ELF-1 (cell line): ENCODE results near the gene RNF187.

ENCODE experiments used
- DNase-seq: peaks from one replicate; pipeline ENCODE4 v3.0.0-alpha.2; 2016; ENCODE audit warnings: low read depth, low spot score

Gene RNF187

DNA sequence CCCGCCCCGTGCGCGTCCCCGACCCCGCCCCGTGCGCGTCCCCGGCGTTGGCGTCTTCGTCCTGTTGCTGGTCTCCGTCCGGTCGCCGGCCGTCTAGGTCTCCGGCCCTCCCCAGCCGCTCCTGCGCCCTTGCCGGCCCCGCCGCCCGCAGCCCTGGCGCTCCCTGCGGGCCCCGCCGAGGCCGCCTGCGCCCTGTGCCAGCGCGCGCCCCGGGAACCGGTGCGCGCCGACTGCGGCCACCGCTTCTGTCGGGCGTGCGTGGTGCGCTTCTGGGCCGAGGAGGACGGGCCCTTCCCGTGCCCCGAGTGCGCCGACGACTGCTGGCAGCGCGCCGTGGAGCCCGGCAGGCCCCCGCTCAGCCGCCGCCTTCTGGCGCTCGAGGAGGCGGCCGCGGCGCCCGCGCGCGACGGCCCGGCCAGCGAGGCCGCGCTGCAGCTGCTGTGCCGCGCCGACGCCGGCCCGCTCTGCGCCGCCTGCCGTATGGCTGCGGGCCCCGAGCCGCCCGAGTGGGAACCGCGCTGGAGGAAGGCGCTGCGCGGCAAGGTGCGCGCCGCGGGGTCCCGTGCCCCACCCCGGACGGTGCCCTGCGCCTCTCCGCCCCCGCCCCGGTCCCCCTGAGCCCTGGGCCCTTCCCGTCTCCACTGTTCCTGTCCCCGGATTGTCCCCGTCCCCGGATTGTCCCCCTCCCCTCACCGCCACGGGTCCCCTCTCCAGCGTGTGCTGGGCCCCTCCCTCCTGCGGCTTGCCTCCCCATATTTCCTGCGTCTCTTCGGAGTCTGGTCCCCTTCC, at the start of gene RNF187:
Gene RNF187, plus strand, starts transcription at position 47 of the 789 bp plus-strand sequence.
- no peak for DNase-seq

DNA sequence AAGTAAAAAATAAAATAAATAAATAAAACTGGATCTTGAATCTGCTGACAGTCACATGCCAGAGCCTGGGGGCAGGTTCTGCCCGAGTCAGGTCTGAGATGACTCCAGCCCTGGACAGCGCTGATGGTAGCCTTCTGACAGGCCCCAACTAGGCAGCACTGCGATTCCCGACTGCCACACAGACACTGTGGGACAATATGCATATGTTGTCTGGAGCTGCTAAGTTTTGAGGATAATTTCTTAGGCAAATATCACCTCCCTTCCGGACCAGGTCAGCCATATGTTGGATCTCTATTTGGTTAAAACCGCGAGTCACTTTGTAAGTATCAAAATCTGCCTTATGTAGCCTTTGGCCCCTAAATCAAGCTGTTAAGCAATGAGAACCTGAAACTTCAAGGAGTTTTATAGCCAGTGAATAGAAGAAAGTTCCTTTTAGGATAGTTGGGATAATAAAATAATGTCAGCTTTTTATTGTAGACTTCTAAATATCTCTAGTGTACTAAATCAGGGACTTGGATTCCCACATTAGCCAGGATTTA, 49.7 kb upstream of the RNF187 start:
- DNase-seq, result no peak

DNA sequence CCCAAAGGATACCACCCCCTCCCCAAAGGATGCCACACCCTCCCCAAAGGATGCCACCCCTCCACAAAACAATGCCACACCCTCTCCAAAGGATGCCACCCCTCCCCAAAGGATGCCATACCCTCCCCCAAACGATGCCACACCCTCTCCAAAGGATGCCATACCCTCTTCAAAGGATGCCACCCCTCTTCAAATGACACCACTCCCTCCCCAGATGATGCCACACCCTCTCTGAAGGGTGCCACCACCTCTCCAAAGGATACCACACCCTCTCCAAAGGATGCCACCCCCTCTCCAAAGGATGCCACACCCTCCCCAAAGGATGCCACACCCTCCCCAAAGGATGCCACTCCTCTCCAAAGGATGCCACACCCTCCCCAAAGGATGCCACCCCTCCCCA, 48.9 kb upstream of the RNF187 start:
- no peak for DNase-seq

DNA sequence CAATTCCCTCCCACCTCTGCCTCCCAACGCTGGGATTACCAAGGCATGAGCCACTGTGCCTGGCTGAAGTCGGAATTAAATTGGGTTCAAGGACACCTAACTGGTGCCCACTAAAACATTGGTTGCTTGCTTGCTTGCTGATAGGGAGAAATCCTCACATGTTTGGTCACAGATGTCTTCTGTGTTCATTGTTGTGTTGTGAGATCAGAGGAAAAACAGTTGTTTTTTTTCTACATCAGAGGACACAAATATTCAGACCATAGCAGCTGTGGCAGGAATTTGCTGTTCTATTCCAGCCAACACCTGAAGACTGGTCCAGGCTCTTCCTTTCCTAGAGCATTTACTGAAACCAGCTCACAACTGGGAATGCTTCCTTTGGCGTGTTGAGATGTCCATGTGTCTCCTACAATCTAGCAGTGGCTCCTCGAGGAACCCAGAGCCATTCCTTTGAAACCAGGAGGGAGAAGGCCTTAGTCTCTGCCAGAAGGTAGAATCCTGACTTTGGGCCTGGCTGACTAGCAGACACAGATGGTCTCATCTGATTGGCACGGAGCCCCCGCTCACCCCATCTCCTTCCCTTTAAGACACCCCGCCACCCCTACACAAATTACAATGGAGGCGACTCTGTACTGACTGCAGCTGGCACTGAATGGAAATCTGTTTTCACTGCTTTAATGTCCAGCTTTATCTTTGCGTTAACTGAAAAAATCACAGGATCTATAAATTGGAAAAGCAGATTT, 46.3 kb upstream of the RNF187 start:
- DNase-seq, result no peak

DNA sequence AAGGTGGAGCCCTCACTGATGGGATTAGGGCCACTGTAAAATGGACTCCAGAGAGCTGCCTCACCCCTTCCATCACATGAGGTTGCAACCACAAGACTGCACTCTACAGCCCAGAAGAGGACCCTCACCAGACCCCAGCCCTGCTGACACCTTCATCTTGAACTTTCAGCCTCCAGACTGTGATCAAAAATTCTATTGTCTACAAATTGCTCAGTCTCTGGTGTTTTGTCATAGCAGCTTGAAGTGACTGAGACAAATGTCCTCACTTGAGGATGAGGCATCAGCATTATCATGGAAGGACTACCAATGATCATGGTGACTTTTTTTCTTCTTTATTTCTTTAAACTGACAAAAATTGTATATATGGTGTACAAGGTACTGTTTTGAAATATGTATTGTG, 43.8 kb upstream of the RNF187 start:
- no peak for DNase-seq

DNA sequence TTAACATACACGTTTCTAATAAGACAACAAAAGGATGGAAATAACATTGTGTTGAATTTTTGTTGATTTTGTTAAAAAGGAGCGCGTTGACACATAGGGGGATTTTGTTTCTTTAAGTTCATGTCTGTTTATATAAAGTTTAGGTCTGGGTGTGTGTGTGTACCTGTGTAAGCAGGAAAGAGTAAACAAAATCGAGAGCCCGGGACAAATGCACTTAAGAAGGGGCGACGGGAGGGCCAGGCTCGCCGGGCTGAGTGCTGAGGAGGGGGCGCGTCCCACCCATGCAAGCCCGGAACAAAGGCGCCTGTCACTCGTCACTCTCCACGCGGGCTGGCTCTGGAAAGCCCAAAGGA, 41.7 kb upstream of the RNF187 start:
- DNase-seq, result no peak

DNA sequence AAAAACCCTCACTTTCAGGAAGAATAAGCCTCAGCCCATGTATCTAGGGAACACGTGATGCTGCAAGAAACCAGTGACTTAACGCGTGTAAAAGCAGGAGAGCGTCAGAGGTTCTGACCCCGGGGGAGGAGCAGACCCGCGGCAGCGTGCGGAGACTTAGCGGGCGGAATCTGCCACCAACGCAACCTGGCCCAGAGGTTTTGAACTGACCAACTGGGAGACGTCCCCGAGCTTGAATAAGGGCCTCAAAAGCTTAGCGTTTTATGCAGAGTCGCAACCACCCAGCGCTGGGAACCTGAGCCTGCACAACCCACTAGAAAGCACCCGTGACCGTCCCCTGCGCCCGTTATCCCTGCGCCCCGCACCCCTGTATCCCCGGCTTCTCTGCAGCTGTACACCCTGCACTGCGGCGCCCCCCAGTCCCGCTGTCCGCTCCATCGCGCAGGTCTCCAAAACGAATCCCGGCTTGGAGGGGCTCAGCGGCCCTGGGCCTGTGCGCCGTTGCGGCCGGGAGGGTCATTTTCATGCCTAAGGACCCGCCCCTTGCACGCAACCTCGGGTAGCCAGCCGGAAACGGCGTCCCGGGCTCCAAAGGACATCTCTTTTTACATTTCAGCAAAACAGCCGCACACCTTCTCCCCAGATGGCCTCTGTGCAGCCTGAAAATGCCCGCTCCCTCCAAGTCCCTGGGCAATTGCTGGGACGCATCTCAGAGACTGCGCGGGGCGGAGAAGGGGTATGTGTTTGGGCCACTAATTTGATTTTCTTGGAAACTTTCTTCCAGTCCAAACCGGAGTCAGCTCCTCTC, 41.1 kb upstream of the RNF187 start:
- peak; percentile 64 for DNase-seq

DNA sequence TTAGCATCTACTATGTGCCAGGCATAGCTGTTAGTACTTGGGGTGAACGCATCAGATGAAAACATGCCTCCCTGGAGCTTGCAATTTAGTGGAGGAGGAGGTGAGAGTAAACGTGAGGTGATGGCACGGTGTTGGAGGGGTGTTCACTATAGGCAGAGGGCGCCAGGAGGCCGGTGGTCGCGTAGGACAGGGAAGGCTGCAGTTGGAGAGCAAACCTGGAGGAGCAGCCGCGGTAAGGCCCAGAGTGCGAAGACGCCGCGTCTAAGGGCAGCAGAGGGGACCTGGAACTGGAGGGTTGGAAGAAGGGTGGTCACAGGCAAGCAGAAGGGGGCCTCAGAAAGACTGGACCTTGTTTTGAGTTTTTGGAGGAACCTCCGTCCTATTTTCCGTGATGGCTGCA, 40.3 kb upstream of the RNF187 start:
- peak; percentile 50 for DNase-seq

DNA sequence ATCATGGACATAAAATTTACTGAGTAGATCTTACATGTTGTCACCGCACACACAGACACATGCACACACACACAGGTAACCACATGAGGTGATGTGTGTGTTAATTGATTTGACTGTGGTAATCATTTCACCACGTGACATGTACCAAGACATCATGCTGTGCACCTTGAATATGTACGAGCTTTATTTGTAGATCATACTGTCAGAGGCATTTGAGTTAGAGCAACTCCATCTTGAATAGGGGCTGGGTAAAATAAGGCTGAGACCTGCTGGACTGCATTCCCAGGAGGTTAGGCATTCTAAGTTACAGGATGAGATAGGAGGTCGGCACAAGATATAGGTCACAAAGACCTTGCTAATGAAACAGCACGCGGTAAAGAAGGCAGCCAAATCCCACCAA, 38.8 kb upstream of the RNF187 start:
- no peak for DNase-seq

DNA sequence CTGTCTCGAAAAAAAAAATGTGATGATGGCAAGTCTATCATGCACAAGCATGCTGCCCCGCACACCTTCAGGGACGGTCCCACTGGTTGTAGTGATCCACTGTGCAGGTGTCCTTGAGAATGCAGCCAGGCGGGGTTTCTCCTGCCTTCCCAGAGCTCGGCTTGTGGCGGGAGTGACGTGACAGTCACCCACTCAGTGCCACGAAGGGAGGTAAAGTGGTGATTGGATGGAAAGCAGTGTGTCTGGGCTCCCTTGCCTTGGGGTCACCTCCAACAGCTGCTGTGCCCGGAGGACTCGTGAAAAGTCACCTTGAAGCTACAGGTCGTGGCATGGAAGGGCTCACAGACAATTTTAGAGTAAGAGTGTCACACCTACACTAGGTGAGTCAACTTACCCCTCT, 37.0 kb upstream of the RNF187 start:
- DNase-seq, result no peak

DNA sequence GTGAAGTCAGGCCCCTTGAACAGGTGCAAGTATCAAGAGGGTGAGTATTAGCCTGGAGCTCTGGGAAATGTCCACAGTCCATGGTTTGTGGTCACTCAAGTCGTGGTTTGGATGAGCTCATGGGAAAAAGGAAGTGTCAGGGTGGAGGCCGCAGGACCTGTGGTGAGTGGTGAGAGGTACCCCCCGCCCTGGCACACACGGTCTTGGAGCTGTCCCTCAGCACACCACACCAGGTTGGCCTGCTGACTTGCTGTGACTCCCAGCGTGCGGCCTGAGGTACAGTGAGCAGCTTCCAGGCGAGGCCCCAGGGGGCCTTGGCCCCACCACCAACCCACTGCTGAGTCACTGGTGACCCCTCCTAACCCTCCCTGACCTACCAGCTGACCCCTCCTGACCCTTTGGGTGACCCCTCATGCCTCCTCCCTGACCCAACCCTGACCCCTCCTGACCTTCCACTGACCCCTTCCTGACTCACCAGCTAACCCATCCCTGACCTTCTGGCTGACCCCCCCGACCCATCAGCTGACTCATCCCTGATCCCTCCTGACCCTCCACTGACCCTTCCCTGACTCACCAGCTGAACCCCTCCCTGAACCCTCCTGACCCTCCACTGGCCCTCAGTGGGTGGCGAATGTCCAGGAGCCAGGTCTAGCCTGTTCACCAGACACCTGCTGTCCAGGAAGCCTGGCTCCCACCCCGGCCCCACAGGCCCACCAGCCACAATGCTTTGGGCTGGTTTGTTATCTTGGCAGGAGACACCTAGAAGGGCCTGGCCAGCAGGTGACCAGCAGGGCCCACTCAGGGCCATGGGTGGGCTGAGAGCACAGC, 34.8 kb upstream of the RNF187 start:
- peak; percentile 40 for DNase-seq

DNA sequence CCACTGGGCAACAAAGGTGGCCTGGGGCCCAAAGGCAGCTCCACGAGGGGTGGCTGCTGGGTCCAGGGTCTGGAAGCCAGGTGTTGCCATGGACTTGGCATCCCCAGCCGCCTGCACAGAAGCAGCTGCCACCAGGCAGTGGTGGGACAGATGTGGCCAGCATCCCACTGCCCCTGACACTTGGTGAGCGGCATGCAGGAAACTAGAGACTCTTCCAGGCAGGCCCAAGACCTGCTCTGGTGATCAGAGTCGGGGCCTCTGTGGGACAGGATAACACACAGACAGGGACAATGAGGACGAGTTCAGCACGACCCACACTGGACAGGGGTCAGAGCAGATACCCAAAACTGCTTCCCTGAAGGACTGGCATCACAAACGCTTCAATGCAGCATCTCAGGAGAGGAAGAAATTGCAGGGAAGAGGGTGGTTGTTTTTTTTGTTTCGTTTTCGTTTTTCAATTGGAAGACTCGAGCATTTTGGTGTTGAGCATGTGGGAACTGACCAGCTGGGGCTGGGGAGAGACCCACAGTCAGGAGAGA, 34.1 kb upstream of the RNF187 start:
- DNase-seq, result no peak

DNA sequence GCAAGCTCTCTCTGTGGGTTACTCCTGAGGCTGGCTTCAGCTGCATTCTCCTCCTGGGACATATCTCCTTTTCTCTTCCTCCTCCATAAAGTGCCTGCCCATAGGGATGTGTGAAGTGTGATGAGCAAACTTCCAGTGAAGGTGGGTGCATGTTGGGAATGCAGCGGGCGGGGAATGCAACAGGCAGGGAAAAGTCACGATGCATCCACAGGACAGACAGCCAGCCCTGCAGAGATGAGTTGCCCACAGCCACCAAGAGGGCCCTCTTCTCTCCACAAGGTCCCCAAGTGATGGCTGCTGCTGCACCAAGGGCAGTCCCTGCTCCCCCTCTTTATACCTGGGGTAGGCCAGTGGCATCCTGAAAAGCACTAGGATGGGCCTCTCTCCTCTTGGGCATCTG, 33.6 kb upstream of the RNF187 start:
- no peak for DNase-seq

DNA sequence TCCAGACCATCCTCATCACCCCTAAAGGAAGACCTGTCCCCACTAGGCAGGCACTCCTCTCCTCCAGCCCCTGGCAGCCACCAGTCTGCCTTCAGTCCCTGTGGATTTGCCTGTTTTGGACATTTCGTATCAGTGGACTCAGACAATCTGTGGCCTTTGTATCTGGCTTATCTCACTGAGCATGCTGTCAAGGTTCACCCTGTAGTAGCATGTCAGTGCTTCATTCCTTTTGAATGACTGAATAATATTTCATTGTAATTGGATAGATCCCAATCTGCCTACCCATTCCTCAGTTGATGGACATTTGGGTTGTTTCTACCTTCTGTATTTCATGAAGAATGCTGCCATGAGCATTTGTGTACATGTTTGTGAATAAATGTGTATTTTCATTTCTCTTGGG, 32.9 kb upstream of the RNF187 start:
- no peak for DNase-seq

DNA sequence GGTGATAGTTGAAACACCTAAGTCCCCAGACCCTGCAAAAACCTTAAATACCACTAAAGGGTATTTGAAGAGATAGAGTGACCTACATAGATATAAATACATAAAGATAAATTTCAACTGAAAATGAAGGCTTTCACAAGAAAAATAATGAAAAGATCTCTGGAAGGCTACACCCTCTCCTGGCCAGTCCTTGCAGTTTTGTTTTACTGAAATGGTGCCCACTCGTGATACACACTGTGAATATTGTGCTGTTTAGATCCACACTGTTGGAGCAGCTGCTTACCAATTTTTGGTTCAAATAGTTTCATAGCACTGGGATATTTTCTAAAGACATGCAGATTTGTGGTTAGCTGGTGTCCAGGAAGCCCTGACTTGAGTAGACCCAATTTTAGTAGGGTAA, 31.5 kb upstream of the RNF187 start:
- no peak for DNase-seq

DNA sequence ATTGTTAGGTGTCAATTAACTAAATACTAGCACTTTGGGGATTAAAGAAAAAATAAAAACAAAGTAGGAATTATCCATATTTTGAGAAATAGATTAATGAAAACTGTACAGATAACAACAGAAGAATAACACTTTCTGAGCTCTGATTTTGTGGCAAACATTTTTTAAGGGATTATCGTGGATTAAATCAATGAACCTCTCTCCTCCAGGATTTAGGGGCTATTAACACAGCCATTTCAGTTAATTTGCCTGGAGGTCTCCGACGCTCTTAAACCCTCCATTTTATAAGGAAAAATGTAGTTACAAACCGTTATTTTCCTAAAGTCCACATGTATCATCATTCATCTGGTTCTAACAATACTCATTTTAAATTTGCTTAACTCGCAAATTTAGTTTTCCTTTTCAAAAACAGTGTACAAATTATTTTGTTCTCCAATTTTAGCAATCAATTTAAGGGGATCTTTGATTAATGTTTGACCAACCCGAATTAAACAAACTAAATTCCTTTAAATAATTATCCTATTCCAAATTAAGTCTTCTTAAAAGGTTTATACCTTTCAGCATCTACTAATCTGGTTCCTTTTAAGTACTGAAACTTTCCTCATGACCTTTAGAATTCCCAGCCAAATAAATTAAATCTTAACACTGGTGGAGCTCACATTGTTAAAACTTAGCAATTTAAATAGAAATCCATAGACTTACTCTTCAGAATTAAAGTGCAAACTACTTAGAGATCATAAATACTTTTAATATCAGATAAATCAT, 30.7 kb upstream of the RNF187 start:
- DNase-seq, result no peak

DNA sequence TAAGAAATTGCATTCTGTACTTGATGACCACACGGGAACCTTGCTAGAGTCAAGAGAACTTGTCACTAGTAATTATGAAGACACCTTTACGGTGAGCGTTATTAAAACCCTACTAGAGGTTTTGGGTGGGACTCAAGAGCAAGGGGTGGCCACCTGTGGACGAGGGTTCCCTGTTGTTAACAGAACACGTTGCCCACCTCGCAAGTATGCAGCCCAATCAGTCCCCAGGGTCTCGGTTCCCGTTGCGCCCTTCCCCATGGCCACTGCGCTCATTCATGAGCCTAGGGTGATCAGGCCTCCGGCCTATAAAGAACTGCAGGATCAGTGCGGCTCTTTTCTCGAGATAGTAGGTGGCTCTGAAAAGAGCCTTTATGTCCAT, 30.2 kb upstream of the RNF187 start:
- no peak for DNase-seq

DNA sequence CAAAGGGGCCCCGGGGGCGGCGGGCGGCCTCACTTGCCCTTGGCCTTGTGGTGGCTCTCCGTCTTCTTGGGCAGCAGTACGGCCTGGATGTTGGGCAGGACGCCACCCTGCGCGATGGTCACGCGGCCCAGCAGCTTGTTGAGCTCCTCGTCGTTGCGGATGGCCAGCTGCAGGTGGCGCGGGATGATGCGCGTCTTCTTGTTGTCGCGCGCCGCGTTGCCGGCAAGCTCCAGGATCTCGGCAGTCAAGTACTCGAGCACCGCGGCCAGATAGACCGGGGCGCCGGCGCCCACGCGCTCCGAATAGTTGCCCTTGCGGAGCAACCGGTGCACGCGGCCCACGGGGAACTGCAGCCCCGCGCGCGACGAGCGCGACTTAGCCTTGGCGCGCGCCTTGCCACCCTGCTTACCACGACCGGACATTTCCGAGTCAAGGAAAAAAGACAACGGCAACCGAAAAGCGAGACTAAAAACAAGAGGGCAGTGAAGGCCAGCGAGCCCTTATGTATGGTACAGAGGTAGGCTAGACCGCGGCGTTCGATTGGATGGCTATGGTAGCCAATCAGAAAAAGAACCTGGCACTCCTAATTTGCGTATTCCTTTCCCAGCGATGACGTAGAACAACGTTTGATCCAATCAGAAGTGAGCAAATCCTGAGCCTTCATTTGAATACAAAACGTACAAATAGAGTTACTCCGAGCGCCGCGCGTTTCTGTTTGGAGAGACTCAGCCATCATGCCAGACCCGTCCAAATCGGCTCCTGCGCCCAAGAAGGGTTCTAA, 29.6 kb upstream of the RNF187 start:
- peak; percentile 98 for DNase-seq
